GM12801 (cell line): ENCODE measurements around the gene LIX1L.

Source experiments
- TF ChIP-seq, protein P1 (sequence below): IDR thresholded peaks from one replicate; pipeline ENCODE4 v1.5.1; 2011; ENCODE audit warnings: control low read depth; ENCODE audit not compliant: insufficient read length; ENCODE audit errors: extremely low read depth

Gene LIX1L

GRCh38 chr1:145952903-145953302 lies 4.9 kb downstream of the LIX1L start:
- TF ChIP-seq, protein P1, sequence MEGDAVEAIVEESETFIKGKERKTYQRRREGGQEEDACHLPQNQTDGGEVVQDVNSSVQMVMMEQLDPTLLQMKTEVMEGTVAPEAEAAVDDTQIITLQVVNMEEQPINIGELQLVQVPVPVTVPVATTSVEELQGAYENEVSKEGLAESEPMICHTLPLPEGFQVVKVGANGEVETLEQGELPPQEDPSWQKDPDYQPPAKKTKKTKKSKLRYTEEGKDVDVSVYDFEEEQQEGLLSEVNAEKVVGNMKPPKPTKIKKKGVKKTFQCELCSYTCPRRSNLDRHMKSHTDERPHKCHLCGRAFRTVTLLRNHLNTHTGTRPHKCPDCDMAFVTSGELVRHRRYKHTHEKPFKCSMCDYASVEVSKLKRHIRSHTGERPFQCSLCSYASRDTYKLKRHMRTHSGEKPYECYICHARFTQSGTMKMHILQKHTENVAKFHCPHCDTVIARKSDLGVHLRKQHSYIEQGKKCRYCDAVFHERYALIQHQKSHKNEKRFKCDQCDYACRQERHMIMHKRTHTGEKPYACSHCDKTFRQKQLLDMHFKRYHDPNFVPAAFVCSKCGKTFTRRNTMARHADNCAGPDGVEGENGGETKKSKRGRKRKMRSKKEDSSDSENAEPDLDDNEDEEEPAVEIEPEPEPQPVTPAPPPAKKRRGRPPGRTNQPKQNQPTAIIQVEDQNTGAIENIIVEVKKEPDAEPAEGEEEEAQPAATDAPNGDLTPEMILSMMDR = no peak

GRCh38 chr1:145951526-145951925 lies 6.3 kb downstream of the LIX1L start:
- TF ChIP-seq, protein P1 = no peak

DNA sequence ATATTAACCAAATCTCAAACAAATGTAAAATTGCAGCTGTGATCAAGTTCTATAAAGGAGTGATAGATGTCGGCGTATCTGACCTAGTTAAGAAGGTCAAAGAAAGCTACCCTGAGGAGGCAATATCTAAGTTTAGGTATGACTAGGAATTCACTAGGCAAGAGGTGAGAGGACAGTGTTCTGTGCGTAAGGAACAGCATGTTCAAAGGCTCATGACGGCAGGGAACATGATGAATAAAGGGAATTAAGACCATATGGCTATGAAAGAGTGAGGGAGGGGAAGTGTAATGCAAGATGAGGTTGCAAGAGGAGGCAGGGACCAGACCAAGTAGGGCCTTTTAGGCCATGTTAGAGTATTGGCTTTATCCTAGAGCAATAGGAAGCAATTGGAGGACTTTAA lies 8.6 kb downstream of the LIX1L start:
- TF ChIP-seq, protein P1 = no peak

- TF ChIP-seq, protein P1 = no peak
Measured at GRCh38 chr1:145947551-145947950, 10.3 kb downstream of the LIX1L start.

DNA sequence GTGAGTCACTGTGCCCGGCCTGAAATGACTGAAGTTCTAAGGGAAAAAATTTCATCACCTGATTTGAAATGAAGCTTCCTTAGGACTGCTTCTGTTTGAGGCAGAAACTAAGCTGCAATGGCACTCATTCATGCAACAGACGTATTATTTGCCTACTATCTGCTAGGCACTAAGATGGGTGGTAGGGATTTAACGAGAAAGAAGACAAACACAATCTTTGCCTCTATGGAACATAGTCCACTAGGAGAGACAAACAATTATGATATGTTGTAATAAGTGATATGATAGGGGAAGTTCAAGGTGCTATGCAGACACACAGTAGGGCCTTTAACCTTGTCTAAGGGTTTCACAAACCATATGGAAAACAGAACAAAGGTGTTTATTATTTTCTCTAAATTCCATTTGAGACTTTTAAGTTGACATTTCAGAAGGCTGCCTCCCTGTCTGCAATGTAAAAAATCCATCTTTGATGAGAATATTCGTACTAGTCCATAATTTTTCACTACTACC lies 11.3 kb downstream of the LIX1L start:
- TF ChIP-seq, protein P1 = no peak

DNA sequence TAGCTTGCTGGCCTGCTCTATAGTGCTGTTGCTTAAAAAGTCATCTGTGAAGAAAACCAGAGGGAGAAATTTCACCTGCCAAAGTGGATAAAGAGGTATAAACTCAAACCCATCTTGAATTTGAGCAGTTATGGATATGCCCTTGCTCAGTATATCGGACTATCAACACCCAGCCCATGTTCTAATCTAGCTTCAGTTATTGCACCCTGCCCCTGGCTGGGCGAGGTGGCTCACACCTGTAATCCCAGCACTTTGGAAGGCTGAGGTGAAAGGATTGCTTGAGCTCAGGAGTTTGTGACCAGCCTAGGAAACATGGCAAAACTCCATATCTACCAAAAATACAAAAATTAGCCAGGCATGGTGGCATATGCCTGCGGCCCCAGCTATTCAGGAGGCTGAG lies 13.3 kb downstream of the LIX1L start:
- TF ChIP-seq, protein P1 = no peak

DNA sequence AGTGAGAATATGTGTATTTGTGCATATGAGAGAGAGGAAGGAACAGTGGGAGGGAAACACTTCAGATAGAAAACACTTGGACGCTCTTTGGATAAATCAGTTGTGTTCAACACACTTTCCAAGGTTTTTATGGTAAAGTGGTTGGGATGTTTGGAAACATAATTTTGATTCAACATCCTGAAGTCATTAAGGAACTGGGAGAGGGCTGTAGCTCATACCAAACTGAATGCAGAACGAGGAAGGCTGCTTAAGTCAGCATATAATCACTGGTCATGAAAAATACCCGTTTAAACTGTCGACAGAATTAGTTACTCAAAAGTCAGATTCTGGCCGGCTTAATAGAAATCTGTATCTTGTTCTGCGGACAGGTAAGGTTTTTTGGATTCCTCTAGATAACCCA lies 14.9 kb downstream of the LIX1L start:
- TF ChIP-seq, protein P1 = no peak

DNA sequence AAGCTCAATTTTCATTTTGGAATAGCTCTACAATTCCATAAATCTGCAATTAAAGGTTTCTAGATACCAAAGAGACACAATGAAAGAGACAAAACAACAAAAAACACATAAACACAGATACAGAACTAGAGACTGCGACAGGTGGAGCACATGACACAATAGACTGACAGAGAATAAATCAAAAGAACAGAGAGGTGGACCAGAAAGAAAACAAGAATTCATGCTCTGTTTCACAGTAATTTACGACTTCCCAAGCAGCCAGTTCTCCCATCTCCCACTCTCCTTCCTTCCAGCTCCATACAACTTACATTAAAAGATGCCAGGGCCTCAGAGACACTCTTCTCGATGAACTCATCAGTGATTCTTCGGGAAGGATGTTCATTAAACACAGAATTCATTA lies 15.4 kb downstream of the LIX1L start:
- TF ChIP-seq, protein P1 = no peak
